ENCODE results near the gene ARNT2. TPM values are rescaled to one million over a fixed set of nuclear protein-coding genes. Genes with fewer than 3 reads are reported as not detected.

Gene ARNT2
- total and polyA plus RNA-seq, 4 donors = 0.63 to 16.2 (median 4.9) TPM

- H3K4me1 ChIP-seq (ENCODE audit: control insufficient read depth in 1 of 2, insufficient read depth in 2 of 2, low read length in 2 of 2) = no peaks in the 10 kb centered on the region
- no peaks in the 10 kb centered on the region for H3K27me3 ChIP-seq (ENCODE audit: control insufficient read depth in 1 of 2, insufficient read depth in 2 of 2, low read length in 1 of 2)
- ATAC-seq (ENCODE audit: low FRiP score) (no peak), DNase-seq (no peak)
- H3K36me3 ChIP-seq (ENCODE audit: control insufficient read depth in 1 of 2, insufficient read depth in 2 of 2, low read length in 1 of 2) = no peaks in the 10 kb centered on the region
- WGBS, 2 donors = 93 to 95% methylated on average over 2 of the region's 2 CpGs
- no peaks in the 10 kb centered on the region for H3K9me3 ChIP-seq (ENCODE audit: control insufficient read depth, low read length)
- H3K4me3 ChIP-seq (ENCODE audit: low read length in 2 of 2) = no peak overlapping the region
- H3K27ac ChIP-seq (ENCODE audit: low read depth in 1 of 2, low read length in 2 of 2) = no peak overlapping the region
- intact Hi-C loops (cut with DNase I) = no loop called here
Measured at GRCh38 chr15:80432345-80432702, 28.1 kb downstream of the ARNT2 start.

- DNase-seq = no peak
- no peaks in the 10 kb centered on the region for H3K4me1 ChIP-seq (ENCODE audit: control insufficient read depth in 1 of 2, insufficient read depth in 2 of 2, low read length in 2 of 2)
- ATAC-seq (ENCODE audit: low FRiP score) = no peak
- H3K27me3 ChIP-seq (ENCODE audit: control insufficient read depth in 1 of 2, insufficient read depth in 2 of 2, low read length in 1 of 2) = no peaks in the 10 kb centered on the region
- H3K4me3 ChIP-seq (ENCODE audit: low read length in 2 of 2) = no peak overlapping the region
- no peak overlapping the region for H3K27ac ChIP-seq (ENCODE audit: low read depth in 1 of 2, low read length in 2 of 2)
- H3K36me3 ChIP-seq (ENCODE audit: control insufficient read depth in 1 of 2, insufficient read depth in 2 of 2, low read length in 1 of 2) = no peaks in the 10 kb centered on the region
- WGBS, 2 donors = 92 to 95% methylated on average over 5 of the region's 5 CpGs
- no peaks in the 10 kb centered on the region for H3K9me3 ChIP-seq (ENCODE audit: control insufficient read depth, low read length)
- intact Hi-C loops (cut with DNase I) = no loop called here
Measured at GRCh38 chr15:80433836-80434235, 29.7 kb downstream of the ARNT2 start.

DNA sequence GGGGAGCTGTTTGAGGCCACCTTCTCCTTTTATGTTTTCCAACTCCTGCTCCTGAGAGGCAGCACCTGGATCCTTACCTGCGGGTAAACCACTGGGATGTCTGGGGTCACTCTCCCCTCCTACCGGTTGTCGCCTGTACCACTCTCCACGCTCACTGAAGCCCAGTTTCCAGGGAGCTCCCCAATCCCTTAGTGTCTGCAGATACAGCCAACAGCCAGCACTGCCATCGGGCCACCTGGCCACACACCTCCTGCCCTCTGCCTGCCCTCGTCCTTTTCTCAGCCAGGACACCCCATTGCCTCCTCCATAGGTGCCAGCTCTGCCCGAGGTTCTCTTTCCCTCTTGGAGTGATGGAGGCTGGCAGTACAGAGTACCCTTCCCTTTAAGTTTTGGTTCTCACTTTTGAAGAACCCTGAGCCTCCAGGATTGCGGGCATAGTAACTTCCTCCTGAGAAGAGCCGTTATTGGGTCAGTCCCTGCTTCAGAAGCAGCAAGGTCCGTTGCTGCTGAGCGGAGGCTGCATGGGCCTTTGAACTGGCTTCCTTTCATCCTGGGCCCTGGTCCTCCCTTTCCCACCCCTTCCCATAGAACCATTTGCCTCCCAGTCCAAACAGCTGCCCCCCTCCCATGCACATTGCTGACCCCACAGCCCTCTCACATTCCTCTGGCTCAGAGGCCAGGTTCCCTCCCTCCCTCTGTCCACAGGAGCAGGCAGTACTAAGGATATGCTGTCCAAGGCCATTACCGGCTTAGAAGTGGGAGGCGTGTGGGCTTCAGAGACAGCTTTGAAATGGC, 30.9 kb downstream of the ARNT2 start:
- Histone ChIP-seq H3K36me3 (ENCODE audit: control insufficient read depth in 1 of 2, insufficient read depth in 2 of 2, low read length in 1 of 2) (no peaks in the 10 kb centered on the region), H3K9me3 (ENCODE audit: control insufficient read depth, low read length) (no peaks in the 10 kb centered on the region), H3K27me3 (ENCODE audit: control insufficient read depth in 1 of 2, insufficient read depth in 2 of 2, low read length in 1 of 2) (no peaks in the 10 kb centered on the region), H3K4me3 (ENCODE audit: low read length in 2 of 2) (no peak overlapping the region), H3K27ac (ENCODE audit: low read depth in 1 of 2, low read length in 2 of 2) (no peak overlapping the region), H3K4me1 (ENCODE audit: control insufficient read depth in 1 of 2, insufficient read depth in 2 of 2, low read length in 2 of 2) (no peaks in the 10 kb centered on the region)
- ATAC-seq (ENCODE audit: low FRiP score) (no peak), DNase-seq (no peak)
- WGBS, 2 donors = 82 to 91% methylated on average over 13 of the region's 13 CpGs
- intact Hi-C loops (cut with DNase I) = no loop called here

GRCh38 chr15:80436511-80437307, 32.5 kb downstream of the ARNT2 start:
- no peaks in the 10 kb centered on the region for H3K9me3 ChIP-seq (ENCODE audit: control insufficient read depth, low read length)
- no peaks in the 10 kb centered on the region for H3K36me3 ChIP-seq (ENCODE audit: control insufficient read depth in 1 of 2, insufficient read depth in 2 of 2, low read length in 1 of 2)
- H3K4me3 ChIP-seq (ENCODE audit: low read length in 2 of 2) = no peak overlapping the region
- H3K4me1 ChIP-seq (ENCODE audit: control insufficient read depth in 1 of 2, insufficient read depth in 2 of 2, low read length in 2 of 2) = no peaks in the 10 kb centered on the region
- WGBS, 2 donors = 89 to 93% methylated on average over 13 of the region's 13 CpGs
- intact Hi-C loops (cut with DNase I) = no loop called here
- no peak overlapping the region for H3K27ac ChIP-seq (ENCODE audit: low read depth in 1 of 2, low read length in 2 of 2)
- H3K27me3 ChIP-seq (ENCODE audit: control insufficient read depth in 1 of 2, insufficient read depth in 2 of 2, low read length in 1 of 2) = no peaks in the 10 kb centered on the region
- ATAC-seq (ENCODE audit: low FRiP score) = no peak
- no peak for DNase-seq

DNA sequence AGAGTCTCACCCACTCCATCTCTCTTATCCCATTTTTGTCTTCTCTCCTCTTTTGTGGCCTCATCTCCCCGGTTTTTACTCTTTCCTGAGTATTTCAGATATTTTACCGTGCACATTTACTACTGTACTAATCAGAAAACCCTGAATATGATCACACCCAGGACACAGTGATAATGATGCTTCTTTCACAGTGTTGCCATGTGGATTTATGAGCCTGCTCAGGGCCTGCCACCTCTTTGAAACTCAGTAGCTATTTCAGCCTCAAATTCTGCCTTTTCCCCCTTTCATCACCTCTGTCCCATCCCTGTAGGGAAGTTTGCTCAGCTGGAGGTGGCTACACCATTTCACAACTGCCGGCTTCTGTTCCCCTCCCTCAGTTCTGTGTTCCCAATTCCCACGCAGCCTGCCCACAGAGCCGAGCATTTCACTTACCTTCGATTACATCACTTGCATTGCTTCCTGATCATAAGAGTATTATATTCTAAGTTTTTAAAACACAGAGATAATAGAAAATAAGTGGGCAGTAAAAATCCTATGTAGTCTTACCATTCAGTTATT, 33.2 kb downstream of the ARNT2 start:
- H3K4me3 ChIP-seq (ENCODE audit: low read length in 2 of 2) = no peak overlapping the region
- no peaks in the 10 kb centered on the region for H3K4me1 ChIP-seq (ENCODE audit: control insufficient read depth in 1 of 2, insufficient read depth in 2 of 2, low read length in 2 of 2)
- ATAC-seq (ENCODE audit: low FRiP score) (no peak), DNase-seq (no peak)
- H3K36me3 ChIP-seq (ENCODE audit: control insufficient read depth in 1 of 2, insufficient read depth in 2 of 2, low read length in 1 of 2) = no peaks in the 10 kb centered on the region
- WGBS, 2 donors = 77 to 87% methylated on average over 6 of the region's 6 CpGs
- no peaks in the 10 kb centered on the region for H3K9me3 ChIP-seq (ENCODE audit: control insufficient read depth, low read length)
- H3K27ac ChIP-seq (ENCODE audit: low read depth in 1 of 2, low read length in 2 of 2) = no peak overlapping the region
- H3K27me3 ChIP-seq (ENCODE audit: control insufficient read depth in 1 of 2, insufficient read depth in 2 of 2, low read length in 1 of 2) = no peaks in the 10 kb centered on the region
- intact Hi-C loops (cut with DNase I) = no loop called here

- WGBS, 2 donors = 97% methylated on average over 3 of the region's 3 CpGs
- H3K27ac ChIP-seq (ENCODE audit: low read depth in 1 of 2, low read length in 2 of 2) = no peak overlapping the region
- no peaks in the 10 kb centered on the region for H3K36me3 ChIP-seq (ENCODE audit: control insufficient read depth in 1 of 2, insufficient read depth in 2 of 2, low read length in 1 of 2)
- H3K4me3 ChIP-seq (ENCODE audit: low read length in 2 of 2) = no peak overlapping the region
- no peaks in the 10 kb centered on the region for H3K4me1 ChIP-seq (ENCODE audit: control insufficient read depth in 1 of 2, insufficient read depth in 2 of 2, low read length in 2 of 2)
- ATAC-seq (ENCODE audit: low FRiP score) (no peak), DNase-seq (no peak)
- H3K9me3 ChIP-seq (ENCODE audit: control insufficient read depth, low read length) = no peaks in the 10 kb centered on the region
- intact Hi-C loops (cut with DNase I) = no loop called here
- no peaks in the 10 kb centered on the region for H3K27me3 ChIP-seq (ENCODE audit: control insufficient read depth in 1 of 2, insufficient read depth in 2 of 2, low read length in 1 of 2)
Measured at GRCh38 chr15:80439140-80439539, 35.0 kb downstream of the ARNT2 start.

- no peaks in the 10 kb centered on the region for H3K36me3 ChIP-seq (ENCODE audit: control insufficient read depth in 1 of 2, insufficient read depth in 2 of 2, low read length in 1 of 2)
- 97 to 98% methylated on average over 3 of the region's 3 CpGs for WGBS, 2 donors
- no peak overlapping the region for H3K27ac ChIP-seq (ENCODE audit: low read depth in 1 of 2, low read length in 2 of 2)
- no peak for ATAC-seq (ENCODE audit: low FRiP score)
- no peaks in the 10 kb centered on the region for H3K4me1 ChIP-seq (ENCODE audit: control insufficient read depth in 1 of 2, insufficient read depth in 2 of 2, low read length in 2 of 2)
- H3K9me3 ChIP-seq (ENCODE audit: control insufficient read depth, low read length) = no peaks in the 10 kb centered on the region
- intact Hi-C loops (cut with DNase I) = no loop called here
- no peak overlapping the region for H3K4me3 ChIP-seq (ENCODE audit: low read length in 2 of 2)
- H3K27me3 ChIP-seq (ENCODE audit: control insufficient read depth in 1 of 2, insufficient read depth in 2 of 2, low read length in 1 of 2) = no peaks in the 10 kb centered on the region
- no peak for DNase-seq
Measured at GRCh38 chr15:80440024-80440423, 35.8 kb downstream of the ARNT2 start.

DNA sequence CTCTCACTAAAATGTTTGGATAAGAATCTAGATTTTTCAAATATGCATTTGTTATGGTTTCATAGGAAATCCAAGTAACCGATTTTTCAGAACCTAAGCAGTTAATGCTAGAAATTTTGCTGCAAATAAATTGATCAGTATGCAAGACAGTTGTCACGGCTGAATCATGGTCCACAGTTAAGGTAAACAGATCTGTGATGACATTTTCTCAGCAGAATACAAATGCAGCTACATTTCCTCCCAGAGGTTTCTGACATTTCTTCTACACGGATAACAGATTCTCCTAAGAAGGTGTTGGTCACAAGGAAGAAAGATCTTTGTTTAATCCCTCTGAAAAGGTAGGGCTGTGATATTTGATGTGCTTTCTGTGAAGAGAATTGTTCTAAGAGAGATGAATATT, 36.9 kb downstream of the ARNT2 start:
- no peaks in the 10 kb centered on the region for H3K4me1 ChIP-seq (ENCODE audit: control insufficient read depth in 1 of 2, insufficient read depth in 2 of 2, low read length in 2 of 2)
- no peaks in the 10 kb centered on the region for H3K9me3 ChIP-seq (ENCODE audit: control insufficient read depth, low read length)
- no peaks in the 10 kb centered on the region for H3K27me3 ChIP-seq (ENCODE audit: control insufficient read depth in 1 of 2, insufficient read depth in 2 of 2, low read length in 1 of 2)
- intact Hi-C loops (cut with DNase I) = no loop called here
- H3K4me3 ChIP-seq (ENCODE audit: low read length in 2 of 2) = no peak overlapping the region
- H3K27ac ChIP-seq (ENCODE audit: low read depth in 1 of 2, low read length in 2 of 2) = no peak overlapping the region
- H3K36me3 ChIP-seq (ENCODE audit: control insufficient read depth in 1 of 2, insufficient read depth in 2 of 2, low read length in 1 of 2) = no peaks in the 10 kb centered on the region
- DNase-seq (no peak), ATAC-seq (ENCODE audit: low FRiP score) (no peak)
- 85 to 90% methylated on average over 3 of the region's 3 CpGs for WGBS, 2 donors

DNA sequence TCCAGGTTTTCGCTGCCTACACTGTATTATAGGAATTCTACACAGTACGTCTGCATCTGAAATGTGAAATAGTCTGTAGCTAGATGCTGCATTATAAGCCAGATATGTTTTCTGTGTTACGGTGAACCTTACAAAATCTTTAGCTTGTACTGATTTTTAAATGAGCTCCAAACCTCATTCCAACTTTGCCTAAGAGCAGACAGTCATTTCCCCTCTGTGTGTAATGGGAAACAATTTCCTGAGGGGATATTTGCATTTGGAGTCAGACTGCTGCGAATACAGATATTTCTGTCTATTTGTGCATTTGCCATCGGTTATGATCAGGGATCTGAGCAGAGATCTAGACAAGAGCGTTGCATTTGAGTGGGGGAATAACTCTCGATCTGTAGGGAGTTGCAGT, 37.5 kb downstream of the ARNT2 start:
- no peaks in the 10 kb centered on the region for H3K36me3 ChIP-seq (ENCODE audit: control insufficient read depth in 1 of 2, insufficient read depth in 2 of 2, low read length in 1 of 2)
- H3K27me3 ChIP-seq (ENCODE audit: control insufficient read depth in 1 of 2, insufficient read depth in 2 of 2, low read length in 1 of 2) = no peaks in the 10 kb centered on the region
- H3K4me1 ChIP-seq (ENCODE audit: control insufficient read depth in 1 of 2, insufficient read depth in 2 of 2, low read length in 2 of 2) = no peaks in the 10 kb centered on the region
- ATAC-seq (ENCODE audit: low FRiP score) (no peak), DNase-seq (no peak)
- H3K27ac ChIP-seq (ENCODE audit: low read depth in 1 of 2, low read length in 2 of 2) = no peak overlapping the region
- 62% methylated on average over 7 of the region's 7 CpGs for WGBS, 2 donors
- H3K9me3 ChIP-seq (ENCODE audit: control insufficient read depth, low read length) = no peaks in the 10 kb centered on the region
- intact Hi-C loops (cut with DNase I) = no loop called here
- H3K4me3 ChIP-seq (ENCODE audit: low read length in 2 of 2) = no peak overlapping the region
